ENCODE data around the gene SLC6A12.
"Not testable (repeated sequence)": the region's sequence is repeated elsewhere in the genome, so short reads cannot be mapped to it uniquely, and the experiment has no call there.

Gene SLC6A12

GRCh38 chr12:243381-243780, 29.4 kb upstream of the SLC6A12 start:
- H3K27ac Mint-ChIP-seq (ENCODE audit: low read depth): no peak overlapping the region
- DNase-seq (ENCODE audit: low spot score in 2 of 2) (no peak), ATAC-seq (replicated peaks; ENCODE audit: extremely low read depth, poor library complexity, severe bottlenecking) (no peak)
- no peaks in the 10 kb centered on the region for H3K4me1 Mint-ChIP-seq
- H3K27me3 Mint-ChIP-seq: peaks cover 80% of the 10 kb centered on the region
- no peak overlapping the region for H3K4me3 Mint-ChIP-seq
- H3K9me3 Mint-ChIP-seq: peaks cover 10% of the 10 kb centered on the region
- H3K36me3 Mint-ChIP-seq (ENCODE audit: insufficient read depth): peaks cover 5% of the 10 kb centered on the region

- peaks cover 78% of the 10 kb centered on the region for H3K27me3 Mint-ChIP-seq
- no peak overlapping the region for H3K27ac Mint-ChIP-seq (ENCODE audit: low read depth)
- DNase-seq (ENCODE audit: low spot score in 2 of 2) (no peak), ATAC-seq (replicated peaks; ENCODE audit: extremely low read depth, poor library complexity, severe bottlenecking) (no peak)
- peaks cover 5% of the 10 kb centered on the region for H3K36me3 Mint-ChIP-seq (ENCODE audit: insufficient read depth)
- H3K4me3 Mint-ChIP-seq: no peak overlapping the region
- peaks cover 5% of the 10 kb centered on the region for H3K9me3 Mint-ChIP-seq
- H3K4me1 Mint-ChIP-seq: no peaks in the 10 kb centered on the region
Measured at GRCh38 chr12:242496-242895, 28.5 kb upstream of the SLC6A12 start.

DNA sequence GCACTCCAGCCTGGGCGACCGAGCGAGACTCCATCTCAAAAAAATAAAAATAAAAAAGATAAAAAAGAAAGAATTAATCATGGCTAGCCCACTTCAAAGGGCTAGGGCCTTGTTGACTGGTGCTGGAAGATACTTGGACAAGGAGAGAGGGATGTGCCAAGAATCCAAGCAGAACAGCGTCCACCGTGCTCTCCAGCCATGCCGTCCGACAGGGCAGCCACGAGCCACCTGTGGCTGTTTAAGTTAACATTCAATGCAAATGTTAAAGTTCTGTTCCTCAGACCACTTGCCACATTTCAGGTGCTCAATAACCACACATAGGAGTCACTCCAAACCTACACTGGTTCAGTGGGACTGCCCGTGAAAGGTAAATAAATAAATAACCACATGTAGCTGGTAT, 27.3 kb upstream of the SLC6A12 start:
- no peak overlapping the region for H3K27ac Mint-ChIP-seq (ENCODE audit: low read depth)
- peaks cover 5% of the 10 kb centered on the region for H3K9me3 Mint-ChIP-seq
- peaks cover 5% of the 10 kb centered on the region for H3K36me3 Mint-ChIP-seq (ENCODE audit: insufficient read depth)
- DNase-seq (ENCODE audit: low spot score in 2 of 2) (no peak), ATAC-seq (replicated peaks; ENCODE audit: extremely low read depth, poor library complexity, severe bottlenecking) (no peak)
- H3K27me3 Mint-ChIP-seq: peaks cover 75% of the 10 kb centered on the region
- no peaks in the 10 kb centered on the region for H3K4me1 Mint-ChIP-seq
- no peak overlapping the region for H3K4me3 Mint-ChIP-seq

- Mint-ChIP-seq H3K27ac (ENCODE audit: low read depth) (no peak overlapping the region), H3K36me3 (ENCODE audit: insufficient read depth) (peaks cover 5% of the 10 kb centered on the region), H3K27me3 (peaks cover 75% of the 10 kb centered on the region), H3K4me1 (no peaks in the 10 kb centered on the region), H3K4me3 (no peak overlapping the region), H3K9me3 (peaks cover 11% of the 10 kb centered on the region)
- no peak for ATAC-seq (replicated peaks; ENCODE audit: extremely low read depth, poor library complexity, severe bottlenecking)
- DNase-seq (ENCODE audit: low spot score in 2 of 2): no peak
Measured at GRCh38 chr12:240566-240965, 26.6 kb upstream of the SLC6A12 start.

DNA sequence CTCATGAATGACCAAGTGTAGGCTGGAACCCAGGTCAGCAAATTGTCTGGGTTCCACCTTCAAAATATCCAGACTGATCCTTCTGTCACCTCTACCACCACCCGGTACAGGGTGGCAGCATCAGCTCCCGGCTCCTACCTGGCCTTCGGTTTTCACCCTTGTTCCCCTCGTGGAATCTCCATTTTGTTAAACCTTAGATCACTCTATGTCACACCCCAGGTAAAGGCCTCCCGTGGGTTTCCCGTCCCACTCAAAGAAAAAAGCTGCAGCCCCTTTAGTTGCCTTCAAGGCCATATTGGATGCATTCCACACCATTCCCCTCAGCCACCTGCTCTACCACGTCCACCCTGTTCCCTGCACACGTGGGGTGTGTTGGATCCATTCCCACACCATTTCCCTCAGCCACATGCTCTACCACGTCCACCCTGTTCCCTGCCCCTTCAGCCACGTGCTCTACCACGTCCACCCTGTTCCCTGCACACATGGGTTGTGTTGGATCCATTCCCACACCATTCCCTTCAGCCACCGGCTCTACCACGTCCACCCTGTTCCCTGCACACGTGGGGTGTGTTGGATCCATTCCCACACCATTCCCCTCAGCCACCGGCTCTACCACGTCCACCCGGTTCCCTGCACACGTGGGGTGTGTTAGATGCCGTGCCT, 24.9 kb upstream of the SLC6A12 start:
- Mint-ChIP-seq H3K36me3 (ENCODE audit: insufficient read depth) (peaks cover 2% of the 10 kb centered on the region), H3K4me3 (no peak overlapping the region), H3K4me1 (no peaks in the 10 kb centered on the region), H3K27ac (ENCODE audit: low read depth) (no peak overlapping the region), H3K9me3 (peaks cover 11% of the 10 kb centered on the region), H3K27me3 (peaks cover 60% of the 10 kb centered on the region)
- ATAC-seq (replicated peaks; ENCODE audit: extremely low read depth, poor library complexity, severe bottlenecking) (no peak), DNase-seq (ENCODE audit: low spot score in 2 of 2) (no peak)

DNA sequence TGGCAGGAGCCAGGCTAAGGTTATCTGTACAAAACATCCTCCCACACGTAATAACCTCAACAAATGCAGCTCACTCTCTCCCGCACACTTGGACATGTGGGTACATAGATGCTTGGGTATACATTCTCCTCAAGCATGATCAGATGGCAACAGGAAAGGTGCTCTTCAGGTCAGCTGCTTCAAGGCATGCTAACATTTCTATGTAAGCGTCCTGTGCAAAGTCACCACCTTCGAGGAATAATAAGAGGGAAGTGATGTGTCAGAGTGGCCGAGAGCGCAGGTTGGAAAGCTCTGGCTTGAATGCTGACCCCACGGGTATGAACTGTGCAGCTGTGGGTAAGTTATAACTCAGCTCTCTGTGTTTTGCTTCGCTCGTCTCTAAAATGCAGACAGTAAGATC, 24.2 kb upstream of the SLC6A12 start:
- no peaks in the 10 kb centered on the region for H3K36me3 Mint-ChIP-seq (ENCODE audit: insufficient read depth)
- no peak for ATAC-seq (replicated peaks; ENCODE audit: extremely low read depth, poor library complexity, severe bottlenecking)
- H3K4me1 Mint-ChIP-seq: no peaks in the 10 kb centered on the region
- no peak for DNase-seq (ENCODE audit: low spot score in 2 of 2)
- peaks cover 52% of the 10 kb centered on the region for H3K27me3 Mint-ChIP-seq
- H3K9me3 Mint-ChIP-seq: peaks cover 11% of the 10 kb centered on the region
- no peak overlapping the region for H3K4me3 Mint-ChIP-seq
- H3K27ac Mint-ChIP-seq (ENCODE audit: low read depth): no peak overlapping the region

- H3K4me1 Mint-ChIP-seq: no peaks in the 10 kb centered on the region
- no peak overlapping the region for H3K4me3 Mint-ChIP-seq
- H3K36me3 Mint-ChIP-seq (ENCODE audit: insufficient read depth): no peaks in the 10 kb centered on the region
- no peak for DNase-seq (ENCODE audit: low spot score in 2 of 2)
- peaks cover 49% of the 10 kb centered on the region for H3K27me3 Mint-ChIP-seq
- H3K9me3 Mint-ChIP-seq: peaks cover 11% of the 10 kb centered on the region
- ATAC-seq (replicated peaks; ENCODE audit: extremely low read depth, poor library complexity, severe bottlenecking): no peak
- H3K27ac Mint-ChIP-seq (ENCODE audit: low read depth): no peak overlapping the region
Measured at GRCh38 chr12:237026-237815, 23.3 kb upstream of the SLC6A12 start.

DNA sequence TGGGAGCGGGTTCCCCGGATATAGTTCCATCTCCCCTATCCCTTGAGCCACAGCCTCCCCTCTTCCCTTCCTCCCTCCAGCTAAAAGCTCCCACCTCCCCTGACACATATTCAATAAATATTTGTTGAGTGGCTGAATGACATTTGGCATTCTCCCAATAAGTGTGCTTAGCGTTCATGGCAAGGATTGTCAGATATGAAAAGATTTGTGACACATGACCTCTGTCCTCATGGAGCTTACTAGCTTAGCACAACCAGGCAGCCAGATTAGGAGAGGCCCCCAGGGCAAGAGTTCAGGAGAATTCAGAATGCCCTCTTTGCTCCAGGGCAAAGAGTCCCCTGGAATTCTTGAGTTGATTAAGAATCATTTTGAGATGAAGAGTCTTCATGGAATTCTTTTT, 22.5 kb upstream of the SLC6A12 start:
- no peaks in the 10 kb centered on the region for H3K4me1 Mint-ChIP-seq
- ATAC-seq (replicated peaks; ENCODE audit: extremely low read depth, poor library complexity, severe bottlenecking) (no peak), DNase-seq (ENCODE audit: low spot score in 2 of 2) (no peak)
- no peak overlapping the region for H3K4me3 Mint-ChIP-seq
- H3K9me3 Mint-ChIP-seq: peaks cover 11% of the 10 kb centered on the region
- H3K27ac Mint-ChIP-seq (ENCODE audit: low read depth): no peak overlapping the region
- peaks cover 45% of the 10 kb centered on the region for H3K27me3 Mint-ChIP-seq
- no peaks in the 10 kb centered on the region for H3K36me3 Mint-ChIP-seq (ENCODE audit: insufficient read depth)

GRCh38 chr12:235967-236366, 22.0 kb upstream of the SLC6A12 start:
- H3K4me3 Mint-ChIP-seq; DNase-seq (ENCODE audit: low spot score in 2 of 2); ATAC-seq (replicated peaks; ENCODE audit: extremely low read depth, poor library complexity, severe bottlenecking); H3K4me1 Mint-ChIP-seq; H3K36me3 Mint-ChIP-seq (ENCODE audit: insufficient read depth); H3K27ac Mint-ChIP-seq (ENCODE audit: low read depth): not testable (repeated sequence)
- peaks cover 40% of the 10 kb centered on the region for H3K27me3 Mint-ChIP-seq
- H3K9me3 Mint-ChIP-seq: peaks cover 11% of the 10 kb centered on the region

- Mint-ChIP-seq H3K4me3 (no peak overlapping the region), H3K4me1 (no peaks in the 10 kb centered on the region), H3K36me3 (ENCODE audit: insufficient read depth) (no peaks in the 10 kb centered on the region), H3K27me3 (peaks cover 42% of the 10 kb centered on the region), H3K27ac (ENCODE audit: low read depth) (no peak overlapping the region), H3K9me3 (peaks cover 11% of the 10 kb centered on the region)
- ATAC-seq (replicated peaks; ENCODE audit: extremely low read depth, poor library complexity, severe bottlenecking): no peak
- no peak for DNase-seq (ENCODE audit: low spot score in 2 of 2)
Measured at GRCh38 chr12:234891-235415, 21.0 kb upstream of the SLC6A12 start.

DNA sequence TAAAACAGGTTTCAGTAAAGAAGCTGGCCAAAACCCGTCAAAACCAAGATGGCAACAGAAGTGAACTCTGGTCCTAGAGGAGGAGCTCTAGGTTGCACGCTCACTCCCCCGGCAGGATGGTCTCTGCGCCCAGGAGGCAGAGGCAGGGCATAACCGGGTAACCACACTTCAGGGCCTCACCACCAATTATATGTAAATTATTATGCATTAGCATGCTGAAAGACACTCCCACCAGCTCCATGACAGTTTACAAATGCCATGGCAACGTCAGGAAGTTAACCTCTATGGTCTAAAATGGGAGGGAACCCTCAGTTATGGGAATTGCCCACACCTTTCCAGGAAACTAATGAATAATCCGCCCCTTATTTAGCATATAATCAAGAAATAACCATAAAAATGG, 20.1 kb upstream of the SLC6A12 start:
- Mint-ChIP-seq H3K4me3 (no peak overlapping the region), H3K36me3 (ENCODE audit: insufficient read depth) (no peaks in the 10 kb centered on the region), H3K9me3 (peaks cover 11% of the 10 kb centered on the region), H3K4me1 (no peaks in the 10 kb centered on the region), H3K27me3 (peaks cover 42% of the 10 kb centered on the region), H3K27ac (ENCODE audit: low read depth) (no peak overlapping the region)
- DNase-seq (ENCODE audit: low spot score in 2 of 2) (no peak), ATAC-seq (replicated peaks; ENCODE audit: extremely low read depth, poor library complexity, severe bottlenecking) (no peak)

- Mint-ChIP-seq H3K27ac (ENCODE audit: low read depth) (no peak overlapping the region), H3K36me3 (ENCODE audit: insufficient read depth) (no peaks in the 10 kb centered on the region), H3K4me1 (no peaks in the 10 kb centered on the region), H3K9me3 (peaks cover 11% of the 10 kb centered on the region), H3K4me3 (no peak overlapping the region), H3K27me3 (peaks cover 42% of the 10 kb centered on the region)
- ATAC-seq (replicated peaks; ENCODE audit: extremely low read depth, poor library complexity, severe bottlenecking) (no peak), DNase-seq (ENCODE audit: low spot score in 2 of 2) (no peak)
Measured at GRCh38 chr12:233615-233968, 19.6 kb upstream of the SLC6A12 start.

All from central memory CD8-positive, alpha-beta T cell (primary cell).